Measurements from ENCODE around the gene CUL4B.
"Not testable (repeated sequence)": the region's sequence is repeated elsewhere in the genome, so short reads cannot be mapped to it uniquely, and the experiment has no call there.

The CUL4B gene

DNA sequence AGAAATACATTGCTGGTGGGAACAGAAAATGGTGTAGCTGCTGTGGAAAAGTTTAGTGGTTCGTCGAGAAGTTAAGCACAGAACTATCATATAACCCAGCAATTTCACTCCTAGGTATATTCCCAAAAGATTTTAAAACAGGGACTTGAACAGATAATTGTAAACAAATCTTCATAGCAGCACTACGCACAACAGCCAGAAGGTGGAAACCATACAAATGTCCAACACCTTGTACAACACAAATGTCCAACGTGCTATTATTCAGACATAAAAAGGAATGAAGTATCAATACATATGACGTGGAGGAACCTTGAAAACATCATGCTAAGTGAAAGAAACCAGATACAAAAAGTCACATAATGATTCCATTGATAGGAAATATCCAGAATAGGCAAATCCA is 37.9 kb downstream of the CUL4B start:
- no peak for DNase-seq (ENCODE audit: low spot score)

GRCh38 chrX:120517936-120518335 is 42.8 kb downstream of the CUL4B start:
- no peak for DNase-seq (ENCODE audit: low spot score)

GRCh38 chrX:120514236-120514635 is 46.5 kb downstream of the CUL4B start:
- no peak for DNase-seq (ENCODE audit: low spot score)

DNA sequence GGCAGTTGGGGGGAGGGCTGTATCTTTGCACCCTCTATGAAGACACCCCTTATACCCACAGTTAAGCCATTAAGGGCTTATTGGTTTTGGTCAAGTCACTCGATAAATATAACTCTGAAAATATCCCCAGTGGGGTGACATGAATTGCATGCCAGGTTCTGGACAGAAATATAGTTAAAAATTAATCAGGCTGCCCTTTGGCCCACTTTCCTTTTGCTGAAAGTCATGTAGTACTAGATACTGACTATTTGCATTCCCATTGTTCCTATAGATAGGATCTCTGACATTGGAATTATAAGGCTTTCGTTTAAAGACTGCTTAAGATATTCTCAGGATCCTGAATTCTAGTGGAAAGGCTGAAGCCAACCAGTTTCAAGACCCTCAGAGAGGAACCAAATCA is 48.1 kb downstream of the CUL4B start:
- no peak for DNase-seq (ENCODE audit: low spot score)

DNA sequence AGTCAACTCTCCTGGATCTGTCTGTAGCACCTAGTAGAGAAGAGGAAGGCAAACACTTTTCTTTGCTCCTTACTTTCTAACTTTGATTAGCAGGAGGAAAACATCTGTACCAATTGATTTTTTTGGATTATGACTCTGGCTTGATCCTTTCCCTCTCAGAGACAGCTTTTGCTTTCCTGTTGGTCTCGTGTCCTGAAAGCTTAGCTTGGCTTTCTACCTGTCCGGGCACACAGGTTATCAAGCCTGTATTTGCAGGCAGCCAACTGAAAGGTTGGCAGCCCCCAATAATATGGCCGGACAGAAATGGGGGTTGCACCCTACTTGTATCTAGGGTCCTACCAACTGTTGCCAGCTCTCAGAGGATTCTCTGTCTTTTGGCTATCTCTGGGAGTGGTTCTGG is 48.5 kb downstream of the CUL4B start:
- DNase-seq (ENCODE audit: low spot score), result no peak

DNA sequence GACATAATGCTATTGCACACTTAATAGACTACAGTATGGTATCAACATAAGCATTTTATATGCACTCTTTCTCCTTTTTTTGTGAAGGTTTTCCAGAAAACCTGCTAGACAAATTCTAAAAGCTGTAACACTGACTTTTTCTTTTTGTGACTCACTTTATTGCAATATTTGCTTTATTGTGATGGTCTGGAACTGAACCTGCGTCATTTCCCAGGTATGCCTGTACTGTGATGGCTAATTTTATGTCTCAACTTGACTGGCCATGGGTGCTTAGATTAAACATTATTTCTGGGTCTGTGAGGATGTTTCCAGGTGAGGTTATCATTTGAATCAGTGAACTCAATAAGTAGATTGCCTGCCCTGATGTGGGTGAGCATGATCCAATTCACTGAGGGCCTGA is 56.2 kb downstream of the CUL4B start:
- DNase-seq (ENCODE audit: low spot score), result no peak

GRCh38 chrX:120499301-120500072 is 61.3 kb downstream of the CUL4B start:
- DNase-seq (ENCODE audit: low spot score), result no peak

DNA sequence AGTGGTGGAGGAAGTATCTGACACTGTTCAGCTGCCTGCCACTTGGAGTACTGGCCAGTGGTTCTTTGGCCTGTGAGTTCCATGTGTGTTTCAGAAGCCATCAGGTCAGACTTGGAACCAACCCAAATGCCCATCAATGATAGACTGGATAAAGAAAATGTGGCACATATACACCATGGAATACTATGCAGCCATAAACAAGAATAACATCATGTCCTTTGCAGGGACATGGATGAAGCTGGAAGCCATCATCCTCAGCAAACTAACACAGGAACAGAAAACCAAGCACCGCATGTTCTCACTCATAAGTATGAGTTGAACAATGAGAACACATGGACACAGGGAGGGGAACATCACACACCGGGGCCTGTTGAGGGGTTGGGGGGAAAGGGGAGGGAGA is 70.6 kb downstream of the CUL4B start:
- not testable (repeated sequence) for DNase-seq (ENCODE audit: low spot score)

- DNase-seq (ENCODE audit: low spot score), result no peak
Measured at GRCh38 chrX:120486786-120487185, 74.0 kb downstream of the CUL4B start.

- DNase-seq (ENCODE audit: low spot score), result peak; percentile 41
Measured at GRCh38 chrX:120485638-120486520, 74.9 kb downstream of the CUL4B start.

DNA sequence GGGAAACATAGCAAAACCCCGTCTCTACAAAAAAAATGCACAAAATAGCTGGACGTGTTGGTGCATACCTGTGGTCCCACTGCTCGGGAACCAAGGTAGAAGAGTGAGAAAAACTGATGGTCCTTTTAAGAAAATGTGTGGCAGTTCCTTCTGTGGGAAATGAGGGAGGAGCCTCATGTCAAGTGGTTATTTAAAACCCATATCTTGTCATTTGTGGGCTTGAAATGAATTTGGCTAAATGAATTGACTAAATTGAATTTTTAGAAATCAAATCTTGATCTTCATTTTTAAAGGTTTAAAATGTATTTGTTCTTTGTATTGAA is 75.5 kb downstream of the CUL4B start:
- no peak for DNase-seq (ENCODE audit: low spot score)

- DNase-seq (ENCODE audit: low spot score), result no peak
Measured at GRCh38 chrX:120477453-120477852, 83.3 kb downstream of the CUL4B start.

DNA sequence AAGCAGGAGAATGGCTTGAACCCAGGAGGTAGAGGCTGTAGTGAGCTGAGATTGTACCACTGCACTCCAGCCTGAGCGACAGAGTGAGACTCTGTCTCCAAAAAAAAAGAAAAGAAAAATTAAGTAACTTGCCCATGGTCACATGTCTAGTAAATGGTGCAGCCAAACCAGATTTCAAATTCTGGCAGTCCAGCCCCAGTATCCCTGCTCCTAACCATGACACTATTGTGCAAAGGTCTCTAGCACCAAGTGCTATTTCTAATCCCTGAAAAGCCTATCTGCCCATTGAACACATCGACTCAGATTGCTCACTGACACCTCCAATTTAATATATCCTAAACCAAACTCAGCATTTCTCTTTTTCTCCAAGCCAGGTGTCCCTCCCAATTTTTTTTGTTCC is 84.0 kb downstream of the CUL4B start:
- DNase-seq (ENCODE audit: low spot score), result no peak

DNA sequence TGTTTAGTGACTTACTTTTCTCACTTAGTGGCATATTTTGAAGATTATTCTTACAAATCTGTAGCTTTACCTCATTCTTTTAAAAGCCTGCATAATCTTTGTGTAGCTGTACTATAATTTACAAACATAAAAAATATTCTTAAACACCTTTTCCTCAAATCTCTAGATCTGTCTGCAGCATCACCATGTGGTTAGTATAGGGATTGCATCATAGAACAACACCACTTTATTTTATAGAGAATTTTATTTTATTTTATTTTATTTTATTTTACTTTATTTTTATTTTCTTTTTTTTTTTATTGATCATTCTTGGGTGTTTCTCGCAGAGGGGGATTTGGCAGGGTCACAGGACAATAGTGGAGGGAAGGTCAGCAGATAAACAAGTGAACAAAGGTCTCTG is 85.3 kb downstream of the CUL4B start:
- DNase-seq (ENCODE audit: low spot score), result peak; percentile 14

All from germinal center (tissue), 1 donor.